HTR-8/SVneo (cell line): ENCODE results near the gene TMEM94.
"Not testable (repeated sequence)": the region's sequence is repeated elsewhere in the genome, so short reads cannot be mapped to it uniquely, and the experiment has no call there.

Experiments
- DNase-seq: peaks from one replicate; pipeline ENCODE4 v3.0.0; 2011; ENCODE audit warnings: low spot score, mixed read lengths; ENCODE audit not compliant: insufficient read length
- FAIRE-seq: peaks from 2 replicates; lab custom pipeline; 2011; peaks lifted over from hg19 to GRCh38; lab: Jason Lieb, UNC

Gene TMEM94

GRCh38 chr17:75475144-75475835, 18.9 kb downstream of the TMEM94 start:
- no peak for DNase-seq
- peak; percentile 16 for FAIRE-seq

GRCh38 chr17:75475851-75476250, 19.4 kb downstream of the TMEM94 start:
- FAIRE-seq (no peak), DNase-seq (no peak)

GRCh38 chr17:75476271-75476671, 19.8 kb downstream of the TMEM94 start:
- DNase-seq (no peak), FAIRE-seq (no peak)

- no peak for FAIRE-seq
- DNase-seq = no peak
Measured at GRCh38 chr17:75476752-75477489, 20.5 kb downstream of the TMEM94 start.

GRCh38 chr17:75477490-75477862, 21.0 kb downstream of the TMEM94 start:
- DNase-seq, FAIRE-seq: not testable (repeated sequence)

GRCh38 chr17:75478508-75478907, 22.1 kb downstream of the TMEM94 start:
- no peak for DNase-seq
- no peak for FAIRE-seq

GRCh38 chr17:75480281-75480680, 23.8 kb downstream of the TMEM94 start:
- no peak for FAIRE-seq

GRCh38 chr17:75481194-75482068, 25.0 kb downstream of the TMEM94 start:
- DNase-seq (no peak), FAIRE-seq (no peak)

More at GRCh38 chr17:75480281-75480680, 23.8 kb downstream of the TMEM94 start:
- no peak for DNase-seq

GRCh38 chr17:75482098-75482942, 25.9 kb downstream of the TMEM94 start:
- FAIRE-seq (peak; percentile 42), DNase-seq (no peak)

- FAIRE-seq (no peak), DNase-seq (no peak)
Measured at GRCh38 chr17:75485688-75486087, 29.3 kb downstream of the TMEM94 start.

- FAIRE-seq (no peak), DNase-seq (no peak)
Measured at GRCh38 chr17:75486151-75486550, 29.7 kb downstream of the TMEM94 start.

- no peak for FAIRE-seq
- no peak for DNase-seq
Measured at GRCh38 chr17:75486951-75487350, 30.5 kb downstream of the TMEM94 start.

- FAIRE-seq = no peak
- no peak for DNase-seq
Measured at GRCh38 chr17:75487351-75488070, 31.1 kb downstream of the TMEM94 start.

- DNase-seq (no peak), FAIRE-seq (peak; percentile 4)
Measured at GRCh38 chr17:75488693-75489510, 32.5 kb downstream of the TMEM94 start.

- no peak for DNase-seq
- FAIRE-seq = no peak
Measured at GRCh38 chr17:75489511-75489955, 33.1 kb downstream of the TMEM94 start.

- FAIRE-seq = no peak
- no peak for DNase-seq
Measured at GRCh38 chr17:75490173-75490743, 33.8 kb downstream of the TMEM94 start.

- DNase-seq (no peak), FAIRE-seq (no peak)
Measured at GRCh38 chr17:75490953-75491649, 34.7 kb downstream of the TMEM94 start.
